H9 (cell line): ENCODE measurements around the gene GPR137. TPM values are rescaled to one million over a fixed set of nuclear protein-coding genes. Genes with fewer than 3 reads are reported as not detected.

ENCODE experiments used
- DNase-seq: peaks from one replicate; pipeline ENCODE4 v3.0.0-alpha.2; 2017
- H2AFZ ChIP-seq: one replicate; pipeline ENCODE4 v1.6.1; 2013; ENCODE audit warnings: mild to moderate bottlenecking, low read length, control low read depth, moderate library complexity
- H2AK5ac ChIP-seq: 2 replicates; pipeline ENCODE4 v1.6.1; 2013; ENCODE audit warnings: low read length, control low read depth, mixed read lengths; ENCODE audit not compliant: insufficient read length
- H2BK120ac ChIP-seq: one replicate; pipeline ENCODE4 v1.6.1; 2013; ENCODE audit warnings: low read depth, mild to moderate bottlenecking, low read length, control low read depth, inconsistent platforms; ENCODE audit not compliant: poor library complexity, severe bottlenecking
- H2BK12ac ChIP-seq: 2 replicates; pipeline ENCODE4 v1.6.1; 2013; ENCODE audit warnings: low read length, control low read depth, mixed read lengths, low read depth; ENCODE audit not compliant: insufficient read length
- H2BK15ac ChIP-seq: 2 replicates; pipeline ENCODE4 v1.6.1; 2013; ENCODE audit warnings: low read depth, low read length, control low read depth
- H2BK20ac ChIP-seq: one replicate; pipeline ENCODE4 v1.6.1; 2013; ENCODE audit warnings: low read depth, mild to moderate bottlenecking, low read length, control low read depth, inconsistent platforms; ENCODE audit not compliant: poor library complexity, severe bottlenecking
- H2BK5ac ChIP-seq: 2 replicates; pipeline ENCODE4 v1.6.1; 2013; ENCODE audit warnings: low read length, control low read depth, mixed read lengths; ENCODE audit not compliant: insufficient read length
- H3K14ac ChIP-seq: 2 replicates; pipeline ENCODE4 v1.6.1; 2013; ENCODE audit warnings: low read length, control low read depth; ENCODE audit not compliant: insufficient read depth
- H3K18ac ChIP-seq: 2 replicates; pipeline ENCODE4 v1.6.1; 2013; ENCODE audit warnings: low read depth, mild to moderate bottlenecking, mixed read lengths, low read length, control low read depth; ENCODE audit not compliant: insufficient read length
- H3K23ac ChIP-seq: 2 replicates; pipeline ENCODE4 v1.6.1; 2013; ENCODE audit warnings: low read length, control low read depth, mixed read lengths, low read depth; ENCODE audit not compliant: insufficient read length
- H3K23me2 ChIP-seq: 2 replicates; pipeline ENCODE4 v1.6.1; 2013; ENCODE audit warnings: low read depth, mild to moderate bottlenecking, mixed read lengths, low read length, control low read depth; ENCODE audit not compliant: insufficient read length, poor library complexity, severe bottlenecking
- H3K27ac ChIP-seq: 2 replicates; pipeline ENCODE4 v1.5.1; 2013; ENCODE audit warnings: low read length, control low read depth, mixed read lengths, low read depth; ENCODE audit not compliant: insufficient read length
- H3K27me3 ChIP-seq: 2 replicates; pipeline ENCODE4 v1.6.1; 2013; ENCODE audit warnings: low read length, control low read depth, inconsistent platforms; ENCODE audit not compliant: insufficient read depth
- H3K4ac ChIP-seq: 2 replicates; pipeline ENCODE4 v1.6.1; 2013; ENCODE audit warnings: low read depth, mild to moderate bottlenecking, control low read depth, inconsistent platforms, low read length, moderate library complexity
- H3K4me1 ChIP-seq: 2 replicates; pipeline ENCODE4 v1.6.1; 2013; ENCODE audit warnings: low read length, control low read depth, inconsistent platforms; ENCODE audit not compliant: insufficient read depth
- H3K4me2 ChIP-seq: 2 replicates; pipeline ENCODE4 v1.6.1; 2013; ENCODE audit warnings: low read length, control low read depth, mixed read lengths; ENCODE audit not compliant: insufficient read length, insufficient read depth
- H3K56ac ChIP-seq: 2 replicates; pipeline ENCODE4 v1.6.1; 2013; ENCODE audit warnings: low read depth, mild to moderate bottlenecking, mixed read lengths, low read length, control low read depth; ENCODE audit not compliant: insufficient read length
- H3K79me1 ChIP-seq: 2 replicates; pipeline ENCODE4 v1.6.1; 2013; ENCODE audit warnings: low read depth, mild to moderate bottlenecking, moderate library complexity, low read length, control low read depth, inconsistent platforms; ENCODE audit not compliant: insufficient read depth, poor library complexity, severe bottlenecking
- H3K79me2 ChIP-seq: 2 replicates; pipeline ENCODE4 v1.6.1; 2013; ENCODE audit warnings: low read length, control low read depth, inconsistent platforms; ENCODE audit not compliant: insufficient read depth
- H3K9ac ChIP-seq: 2 replicates; pipeline ENCODE4 v1.6.1; 2013; ENCODE audit warnings: low read length, control low read depth, mixed read lengths; ENCODE audit not compliant: insufficient read length; ENCODE audit errors: extremely low read depth
- H3K9me3 ChIP-seq: one replicate; pipeline ENCODE4 v1.6.1; 2013; ENCODE audit warnings: low read depth, low read length, inconsistent platforms; ENCODE audit not compliant: control insufficient read depth
- H3T11ph ChIP-seq: one replicate; pipeline ENCODE4 v1.6.1; 2013; ENCODE audit warnings: mild to moderate bottlenecking, low read length, control low read depth, inconsistent platforms
- H4K20me1 ChIP-seq: one replicate; pipeline ENCODE4 v1.6.1; 2013; ENCODE audit not compliant: control insufficient read depth, insufficient read length, insufficient read depth
- H4K5ac ChIP-seq: 2 replicates; pipeline ENCODE4 v1.6.1; 2013; ENCODE audit warnings: low read depth, mild to moderate bottlenecking, mixed read lengths, low read length, control low read depth; ENCODE audit not compliant: insufficient read length
- H4K8ac ChIP-seq: replicated peaks from 2 replicates; pipeline ENCODE4 v1.6.1; 2013; ENCODE audit warnings: low read length, control low read depth, mixed read lengths, low read depth; ENCODE audit not compliant: insufficient read length
- H4K91ac ChIP-seq: 2 replicates; pipeline ENCODE4 v1.6.1; 2013; ENCODE audit warnings: low read depth, mild to moderate bottlenecking, moderate library complexity, mixed read lengths, low read length, control low read depth; ENCODE audit not compliant: insufficient read length
- H3K27ac Mint-ChIP-seq, 3 experiments: 2 replicates in 2 of 3; 3 replicates in 1 of 3; pipeline ENCODE4 v1.8.0; 2020 to 2021; ENCODE audit warnings: mixed read lengths in 3 of 3, mild to moderate bottlenecking in 1 of 3, moderate library complexity in 1 of 3
- H3K27me3 Mint-ChIP-seq: 2 replicates; pipeline ENCODE4 v1.8.0; 2021; ENCODE audit warnings: low read depth, mild to moderate bottlenecking, moderate library complexity, mixed read lengths
- H3K36me3 Mint-ChIP-seq, 3 experiments: 2 replicates in 2 of 3; 3 replicates in 1 of 3; pipeline ENCODE4 v1.8.0; 2020 to 2021; ENCODE audit warnings: low read depth in 3 of 3, mixed read lengths in 3 of 3; ENCODE audit not compliant: insufficient read depth in 1 of 3
- H3K4me1 Mint-ChIP-seq, 2 experiments: 2 replicates each; pipeline ENCODE4 v1.8.0; 2020; ENCODE audit warnings: mixed read lengths in 2 of 2
- H3K4me3 Mint-ChIP-seq, 2 experiments: 2 replicates in 1 of 2; 3 replicates in 1 of 2; pipeline ENCODE4 v1.8.0; 2020 to 2021; ENCODE audit warnings: mild to moderate bottlenecking in 2 of 2, mixed read lengths in 2 of 2, moderate library complexity in 1 of 2
- H3K9me3 Mint-ChIP-seq, 2 experiments: 2 replicates in 1 of 2; 3 replicates in 1 of 2; pipeline ENCODE4 v1.8.0; 2020; ENCODE audit warnings: mild to moderate bottlenecking in 2 of 2, mixed read lengths in 2 of 2, moderate library complexity in 1 of 2
- CTCF ChIP-seq: fragments of 200-600 bp; sonication (generic); conservative IDR thresholded peaks from 3 replicates; pipeline ENCODE4 v1.8.0; 2021; ENCODE audit warnings: antibody characterized with exemption, mild to moderate bottlenecking
- WGBS: extraction: QIAGEN DNeasy Blood & Tissue Kit; methylation state at CpG from one replicate; pipeline ENCODE4 v1.1.7; 2013; ENCODE audit warnings: missing lambda C conversion rate, low lambda C conversion rate, mixed read lengths; ENCODE audit not compliant: insufficient read length; ENCODE audit errors: extremely low coverage; 5-methylcytosine and 5-hydroxymethylcytosine counted together
- total RNA-seq: library from RNA; stranded (reverse); gene quantifications from 2 replicates; pipeline ENCODE4 v1.2.1, GENCODE V29; 2021

GPR137 gene
- total RNA-seq, 1 experiment from 2014 or later = 39.6 TPM

DNA sequence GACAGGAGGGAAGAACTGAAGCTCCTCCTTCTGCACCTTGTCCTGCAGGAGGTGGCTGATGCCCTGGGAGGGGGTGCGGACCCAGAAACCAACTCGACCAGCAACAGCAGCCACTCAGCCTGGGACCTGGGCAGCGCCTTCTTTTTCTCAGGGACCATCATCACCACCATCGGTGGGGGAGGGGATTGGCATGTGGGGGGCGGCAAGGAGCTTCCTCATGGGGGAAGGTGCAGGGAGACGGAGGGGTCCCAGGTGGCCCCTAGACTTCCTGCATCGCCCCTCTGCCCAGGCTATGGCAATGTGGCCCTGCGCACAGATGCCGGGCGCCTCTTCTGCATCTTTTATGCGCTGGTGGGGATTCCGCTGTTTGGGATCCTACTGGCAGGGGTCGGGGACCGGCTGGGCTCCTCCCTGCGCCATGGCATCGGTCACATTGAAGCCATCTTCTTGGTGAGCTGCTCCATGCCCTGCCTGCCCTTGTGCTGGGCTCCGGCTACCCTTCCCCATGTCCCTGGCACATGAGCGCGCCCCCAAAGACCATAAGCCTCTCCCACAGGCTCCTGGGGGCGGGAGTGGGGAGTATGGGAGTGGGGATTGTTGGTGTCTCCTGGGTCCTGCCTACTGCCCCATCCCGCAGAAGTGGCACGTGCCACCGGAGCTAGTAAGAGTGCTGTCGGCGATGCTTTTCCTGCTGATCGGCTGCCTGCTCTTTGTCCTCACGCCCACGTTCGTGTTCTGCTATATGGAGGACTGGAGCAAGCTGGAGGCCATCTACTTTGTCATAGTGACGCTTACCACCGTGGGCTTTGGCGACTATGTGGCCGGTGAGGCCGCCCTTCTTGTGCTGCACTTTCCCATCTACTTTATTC is 11.4 kb downstream of the GPR137 start:
- no peak overlapping the region for H2BK20ac ChIP-seq
- no peak for DNase-seq
- Mint-ChIP-seq H3K9me3 (peaks cover 0 to 3% of the 10 kb centered on the region in 2 experiments; a peak in 2 of 5 replicates), H3K27me3 (peaks cover 99% of the 10 kb centered on the region), H3K4me1 (peaks cover 8 to 25% of the 10 kb centered on the region in 2 experiments; a peak in 3 of 4 replicates), H3K27ac (no peak overlapping the region), H3K36me3 (peaks cover 0 to 2% (median 0%) of the 10 kb centered on the region in 3 experiments; a peak in 2 of 7 replicates), H3K4me3 (peak overlapping the region in 1 of 2 experiments; percentile 50; a peak in 1 of 5 replicates)
- no peak overlapping the region for H2BK5ac ChIP-seq
- no peak for TF ChIP-seq CTCF
- H3K14ac ChIP-seq = no peak overlapping the region
- no peaks in the 10 kb centered on the region for H3K79me2 ChIP-seq
- H2BK12ac ChIP-seq = no peak overlapping the region
- H3K79me1 ChIP-seq = no peaks in the 10 kb centered on the region
- H3K23me2 ChIP-seq = peaks cover 15% of the 10 kb centered on the region
- H3K27me3 ChIP-seq = peaks cover 82% of the 10 kb centered on the region
- no peaks in the 10 kb centered on the region for H3K4me1 ChIP-seq
- H3K9ac ChIP-seq = no peak overlapping the region
- H2AK5ac ChIP-seq = no peak overlapping the region
- H3T11ph ChIP-seq = no peak overlapping the region
- H2BK120ac ChIP-seq = no peak overlapping the region
- no peaks in the 10 kb centered on the region for H3K9me3 ChIP-seq
- no peak overlapping the region for H4K8ac ChIP-seq
- WGBS = no CpG with 5 or more reads among the region's 34 CpGs
- no peak overlapping the region for H3K4ac ChIP-seq
- no peak overlapping the region for H3K56ac ChIP-seq
- H3K4me2 ChIP-seq = peak overlapping the region; percentile 2
- H3K18ac ChIP-seq = no peak overlapping the region
- no peak overlapping the region for H4K91ac ChIP-seq
- H2BK15ac ChIP-seq = no peak overlapping the region
- H4K20me1 ChIP-seq = no peaks in the 10 kb centered on the region
- H4K5ac ChIP-seq = no peak overlapping the region
- H3K23ac ChIP-seq = no peak overlapping the region
- H2AFZ ChIP-seq = no peak overlapping the region
- H3K27ac ChIP-seq = no peak overlapping the region
